ENCODE results near the gene PLD5.
"Not testable (repeated sequence)": the region's sequence is repeated elsewhere in the genome, so short reads cannot be mapped to it uniquely, and the experiment has no call there.

Gene PLD5

GRCh38 chr1:242140836-242141235 lies 383.7 kb downstream of the PLD5 start:
- Histone ChIP-seq H3K27ac (ENCODE audit: low read depth, low read length) (no peak overlapping the region), H3K4me3 (ENCODE audit: low read depth in 1 of 5, low read length in 5 of 5) (no peak overlapping the region), H3K27me3 (ENCODE audit: control insufficient read depth in 5 of 5, insufficient read depth in 4 of 5, low read length in 5 of 5) (peaks cover 0 to 2% (median 0%) of the 10 kb centered on the region in 5 donors), H3K9ac (ENCODE audit: low read length in 5 of 5) (no peak overlapping the region), H3K36me3 (ENCODE audit: control insufficient read depth in 5 of 5, insufficient read depth in 5 of 5, low read length in 5 of 5) (no peaks in the 10 kb centered on the region), H3K4me1 (ENCODE audit: control insufficient read depth in 5 of 5, insufficient read depth in 5 of 5, low read length in 5 of 5) (no peaks in the 10 kb centered on the region), H3K9me3 (ENCODE audit: control insufficient read depth in 5 of 5, low read length in 5 of 5) (no peaks in the 10 kb centered on the region)

GRCh38 chr1:242139986-242140385 lies 384.5 kb downstream of the PLD5 start:
- no peaks in the 10 kb centered on the region for H3K9me3 ChIP-seq (ENCODE audit: control insufficient read depth in 5 of 5, low read length in 5 of 5)
- peaks cover 0 to 2% (median 0%) of the 10 kb centered on the region in 5 donors for H3K27me3 ChIP-seq (ENCODE audit: control insufficient read depth in 5 of 5, insufficient read depth in 4 of 5, low read length in 5 of 5)
- H3K4me1 ChIP-seq (ENCODE audit: control insufficient read depth in 5 of 5, insufficient read depth in 5 of 5, low read length in 5 of 5) = no peaks in the 10 kb centered on the region
- no peak overlapping the region for H3K4me3 ChIP-seq (ENCODE audit: low read depth in 1 of 5, low read length in 5 of 5)
- H3K27ac ChIP-seq (ENCODE audit: low read depth, low read length) = no peak overlapping the region
- H3K9ac ChIP-seq (ENCODE audit: low read length in 5 of 5) = no peak overlapping the region
- no peaks in the 10 kb centered on the region for H3K36me3 ChIP-seq (ENCODE audit: control insufficient read depth in 5 of 5, insufficient read depth in 5 of 5, low read length in 5 of 5)

GRCh38 chr1:242139442-242139841 lies 385.1 kb downstream of the PLD5 start:
- Histone ChIP-seq H3K27ac (ENCODE audit: low read depth, low read length) (no peak overlapping the region), H3K9me3 (ENCODE audit: control insufficient read depth in 5 of 5, low read length in 5 of 5) (no peaks in the 10 kb centered on the region), H3K27me3 (ENCODE audit: control insufficient read depth in 5 of 5, insufficient read depth in 4 of 5, low read length in 5 of 5) (peaks cover 0 to 2% (median 0%) of the 10 kb centered on the region in 5 donors), H3K4me3 (ENCODE audit: low read depth in 1 of 5, low read length in 5 of 5) (no peak overlapping the region), H3K36me3 (ENCODE audit: control insufficient read depth in 5 of 5, insufficient read depth in 5 of 5, low read length in 5 of 5) (no peaks in the 10 kb centered on the region), H3K4me1 (ENCODE audit: control insufficient read depth in 5 of 5, insufficient read depth in 5 of 5, low read length in 5 of 5) (no peaks in the 10 kb centered on the region), H3K9ac (ENCODE audit: low read length in 5 of 5) (no peak overlapping the region)

GRCh38 chr1:242133796-242134195 lies 390.7 kb downstream of the PLD5 start:
- H3K9me3 ChIP-seq (ENCODE audit: control insufficient read depth in 5 of 5, low read length in 5 of 5) = no peaks in the 10 kb centered on the region
- H3K36me3 ChIP-seq (ENCODE audit: control insufficient read depth in 5 of 5, insufficient read depth in 5 of 5, low read length in 5 of 5) = no peaks in the 10 kb centered on the region
- no peak overlapping the region for H3K9ac ChIP-seq (ENCODE audit: low read length in 5 of 5)
- H3K4me1 ChIP-seq (ENCODE audit: control insufficient read depth in 5 of 5, insufficient read depth in 5 of 5, low read length in 5 of 5) = no peaks in the 10 kb centered on the region
- no peaks in the 10 kb centered on the region for H3K27me3 ChIP-seq (ENCODE audit: control insufficient read depth in 5 of 5, insufficient read depth in 4 of 5, low read length in 5 of 5)
- no peak overlapping the region for H3K4me3 ChIP-seq (ENCODE audit: low read depth in 1 of 5, low read length in 5 of 5)
- no peak overlapping the region for H3K27ac ChIP-seq (ENCODE audit: low read depth, low read length)

GRCh38 chr1:242133351-242133750 lies 391.1 kb downstream of the PLD5 start:
- no peak overlapping the region for H3K27ac ChIP-seq (ENCODE audit: low read depth, low read length)
- H3K4me3 ChIP-seq (ENCODE audit: low read depth in 1 of 5, low read length in 5 of 5) = no peak overlapping the region
- no peaks in the 10 kb centered on the region for H3K9me3 ChIP-seq (ENCODE audit: control insufficient read depth in 5 of 5, low read length in 5 of 5)
- no peaks in the 10 kb centered on the region for H3K36me3 ChIP-seq (ENCODE audit: control insufficient read depth in 5 of 5, insufficient read depth in 5 of 5, low read length in 5 of 5)
- H3K27me3 ChIP-seq (ENCODE audit: control insufficient read depth in 5 of 5, insufficient read depth in 4 of 5, low read length in 5 of 5) = no peaks in the 10 kb centered on the region
- no peaks in the 10 kb centered on the region for H3K4me1 ChIP-seq (ENCODE audit: control insufficient read depth in 5 of 5, insufficient read depth in 5 of 5, low read length in 5 of 5)
- H3K9ac ChIP-seq (ENCODE audit: low read length in 5 of 5) = no peak overlapping the region

- Histone ChIP-seq H3K27ac (ENCODE audit: low read depth, low read length) (no peak overlapping the region), H3K4me1 (ENCODE audit: control insufficient read depth in 5 of 5, insufficient read depth in 5 of 5, low read length in 5 of 5) (no peaks in the 10 kb centered on the region), H3K9me3 (ENCODE audit: control insufficient read depth in 5 of 5, low read length in 5 of 5) (no peaks in the 10 kb centered on the region), H3K9ac (ENCODE audit: low read length in 5 of 5) (no peak overlapping the region), H3K36me3 (ENCODE audit: control insufficient read depth in 5 of 5, insufficient read depth in 5 of 5, low read length in 5 of 5) (no peaks in the 10 kb centered on the region), H3K4me3 (ENCODE audit: low read depth in 1 of 5, low read length in 5 of 5) (no peak overlapping the region), H3K27me3 (ENCODE audit: control insufficient read depth in 5 of 5, insufficient read depth in 4 of 5, low read length in 5 of 5) (no peaks in the 10 kb centered on the region)
Observed at GRCh38 chr1:242132121-242132817, 392.2 kb downstream of the PLD5 start.

- H3K27me3 ChIP-seq (ENCODE audit: control insufficient read depth in 5 of 5, insufficient read depth in 4 of 5, low read length in 5 of 5) = no peaks in the 10 kb centered on the region
- no peaks in the 10 kb centered on the region for H3K36me3 ChIP-seq (ENCODE audit: control insufficient read depth in 5 of 5, insufficient read depth in 5 of 5, low read length in 5 of 5)
Observed at GRCh38 chr1:242128951-242129502, 395.5 kb downstream of the PLD5 start.

GRCh38 chr1:242120432-242120831 lies 404.1 kb downstream of the PLD5 start:
- Histone ChIP-seq H3K36me3 (ENCODE audit: control insufficient read depth in 5 of 5, insufficient read depth in 5 of 5, low read length in 5 of 5) (no peaks in the 10 kb centered on the region), H3K4me3 (ENCODE audit: low read depth in 1 of 5, low read length in 5 of 5) (no peak overlapping the region), H3K9me3 (ENCODE audit: control insufficient read depth in 5 of 5, low read length in 5 of 5) (no peaks in the 10 kb centered on the region), H3K27ac (ENCODE audit: low read depth, low read length) (no peak overlapping the region), H3K9ac (ENCODE audit: low read length in 5 of 5) (no peak overlapping the region), H3K27me3 (ENCODE audit: control insufficient read depth in 5 of 5, insufficient read depth in 4 of 5, low read length in 5 of 5) (no peaks in the 10 kb centered on the region), H3K4me1 (ENCODE audit: control insufficient read depth in 5 of 5, insufficient read depth in 5 of 5, low read length in 5 of 5) (no peaks in the 10 kb centered on the region)

More at GRCh38 chr1:242128951-242129502, 395.5 kb downstream of the PLD5 start:
- no peak overlapping the region for H3K27ac ChIP-seq (ENCODE audit: low read depth, low read length)
- no peaks in the 10 kb centered on the region for H3K4me1 ChIP-seq (ENCODE audit: control insufficient read depth in 5 of 5, insufficient read depth in 5 of 5, low read length in 5 of 5)
- H3K4me3 ChIP-seq (ENCODE audit: low read depth in 1 of 5, low read length in 5 of 5) = no peak overlapping the region
- no peak overlapping the region for H3K9ac ChIP-seq (ENCODE audit: low read length in 5 of 5)
- no peaks in the 10 kb centered on the region for H3K9me3 ChIP-seq (ENCODE audit: control insufficient read depth in 5 of 5, low read length in 5 of 5)

- Histone ChIP-seq H3K27me3 (ENCODE audit: control insufficient read depth in 5 of 5, insufficient read depth in 4 of 5, low read length in 5 of 5) (peaks cover 0 to 3% (median 0%) of the 10 kb centered on the region in 5 donors), H3K27ac (ENCODE audit: low read depth, low read length) (no peak overlapping the region), H3K4me3 (ENCODE audit: low read depth in 1 of 5, low read length in 5 of 5) (no peak overlapping the region), H3K9me3 (ENCODE audit: control insufficient read depth in 5 of 5, low read length in 5 of 5) (no peaks in the 10 kb centered on the region), H3K4me1 (ENCODE audit: control insufficient read depth in 5 of 5, insufficient read depth in 5 of 5, low read length in 5 of 5) (no peaks in the 10 kb centered on the region), H3K36me3 (ENCODE audit: control insufficient read depth in 5 of 5, insufficient read depth in 5 of 5, low read length in 5 of 5) (no peaks in the 10 kb centered on the region), H3K9ac (ENCODE audit: low read length in 5 of 5) (no peak overlapping the region)
Observed at GRCh38 chr1:242100921-242101320, 423.6 kb downstream of the PLD5 start.

GRCh38 chr1:242097283-242097682 lies 427.2 kb downstream of the PLD5 start:
- H3K9ac ChIP-seq (ENCODE audit: low read length in 5 of 5); H3K4me1 ChIP-seq (ENCODE audit: control insufficient read depth in 5 of 5, insufficient read depth in 5 of 5, low read length in 5 of 5); H3K36me3 ChIP-seq (ENCODE audit: control insufficient read depth in 5 of 5, insufficient read depth in 5 of 5, low read length in 5 of 5); H3K27ac ChIP-seq (ENCODE audit: low read depth, low read length); H3K9me3 ChIP-seq (ENCODE audit: control insufficient read depth in 5 of 5, low read length in 5 of 5); H3K4me3 ChIP-seq (ENCODE audit: low read depth in 1 of 5, low read length in 5 of 5); H3K27me3 ChIP-seq (ENCODE audit: control insufficient read depth in 5 of 5, insufficient read depth in 4 of 5, low read length in 5 of 5): not testable (repeated sequence)
